ENCODE measurements around the gene KRTAP16-1. TPM values are rescaled to one million over a fixed set of nuclear protein-coding genes. Genes with fewer than 3 reads are reported as not detected.
"Not testable (repeated sequence)": the region's sequence is repeated elsewhere in the genome, so short reads cannot be mapped to it uniquely, and the experiment has no call there.

The KRTAP16-1 gene
- total RNA-seq, 3 donors from 2014 or later, result not detected

- Histone ChIP-seq H3K4me3 (no peak overlapping the region), H3K4me1 (ENCODE audit: low read depth) (no peaks in the 10 kb centered on the region), H3K9me3 (no peaks in the 10 kb centered on the region), H3K36me3 (ENCODE audit: low read depth) (no peaks in the 10 kb centered on the region)
- TF ChIP-seq, protein P1, sequence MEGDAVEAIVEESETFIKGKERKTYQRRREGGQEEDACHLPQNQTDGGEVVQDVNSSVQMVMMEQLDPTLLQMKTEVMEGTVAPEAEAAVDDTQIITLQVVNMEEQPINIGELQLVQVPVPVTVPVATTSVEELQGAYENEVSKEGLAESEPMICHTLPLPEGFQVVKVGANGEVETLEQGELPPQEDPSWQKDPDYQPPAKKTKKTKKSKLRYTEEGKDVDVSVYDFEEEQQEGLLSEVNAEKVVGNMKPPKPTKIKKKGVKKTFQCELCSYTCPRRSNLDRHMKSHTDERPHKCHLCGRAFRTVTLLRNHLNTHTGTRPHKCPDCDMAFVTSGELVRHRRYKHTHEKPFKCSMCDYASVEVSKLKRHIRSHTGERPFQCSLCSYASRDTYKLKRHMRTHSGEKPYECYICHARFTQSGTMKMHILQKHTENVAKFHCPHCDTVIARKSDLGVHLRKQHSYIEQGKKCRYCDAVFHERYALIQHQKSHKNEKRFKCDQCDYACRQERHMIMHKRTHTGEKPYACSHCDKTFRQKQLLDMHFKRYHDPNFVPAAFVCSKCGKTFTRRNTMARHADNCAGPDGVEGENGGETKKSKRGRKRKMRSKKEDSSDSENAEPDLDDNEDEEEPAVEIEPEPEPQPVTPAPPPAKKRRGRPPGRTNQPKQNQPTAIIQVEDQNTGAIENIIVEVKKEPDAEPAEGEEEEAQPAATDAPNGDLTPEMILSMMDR (IDR thresholded peaks at IDR 0.05), result no peak
- intact Hi-C loops (cut with DNase I, micrococcal nuclease), result no loop called here
- ATAC-seq, result no peak
- DNase-seq, result no peak
Measured at GRCh38 chr17:41287050-41287449, 22.1 kb downstream of the KRTAP16-1 start.

- no peak for DNase-seq
- Histone ChIP-seq H3K9me3 (no peaks in the 10 kb centered on the region), H3K36me3 (ENCODE audit: low read depth) (no peaks in the 10 kb centered on the region), H3K4me1 (ENCODE audit: low read depth) (no peaks in the 10 kb centered on the region), H3K4me3 (no peak overlapping the region)
- no peak for ATAC-seq
- TF ChIP-seq, protein P1 (IDR thresholded peaks at IDR 0.05), result no peak
- intact Hi-C loops (cut with DNase I, micrococcal nuclease), result no loop called here
Measured at GRCh38 chr17:41284546-41284945, 24.6 kb downstream of the KRTAP16-1 start.

DNA sequence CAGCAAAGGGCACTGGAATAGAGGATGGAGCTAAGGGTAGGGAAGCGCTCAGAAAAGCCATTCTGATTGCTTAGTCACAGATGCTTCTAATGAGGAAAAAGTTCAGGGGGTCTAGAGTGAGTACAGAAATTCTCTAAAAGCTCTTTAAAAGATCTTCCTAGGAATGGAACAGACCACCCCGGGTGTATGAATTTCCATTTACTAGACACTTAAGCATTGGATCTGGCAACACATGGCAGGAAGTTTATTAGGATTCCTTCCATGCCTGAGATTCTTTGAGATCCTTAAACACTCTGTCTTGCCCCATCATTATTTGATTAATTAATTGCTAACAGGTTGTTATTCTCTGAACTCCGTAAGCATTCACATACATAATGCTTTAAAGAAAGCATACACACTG lies 25.1 kb downstream of the KRTAP16-1 start:
- TF ChIP-seq, protein P1 (IDR thresholded peaks at IDR 0.05), result no peak
- Histone ChIP-seq H3K4me3 (no peak overlapping the region), H3K36me3 (ENCODE audit: low read depth) (no peaks in the 10 kb centered on the region), H3K9me3 (no peaks in the 10 kb centered on the region), H3K4me1 (ENCODE audit: low read depth) (no peaks in the 10 kb centered on the region)
- no peak for ATAC-seq
- intact Hi-C loops (cut with DNase I, micrococcal nuclease), result no loop called here
- DNase-seq, result no peak

DNA sequence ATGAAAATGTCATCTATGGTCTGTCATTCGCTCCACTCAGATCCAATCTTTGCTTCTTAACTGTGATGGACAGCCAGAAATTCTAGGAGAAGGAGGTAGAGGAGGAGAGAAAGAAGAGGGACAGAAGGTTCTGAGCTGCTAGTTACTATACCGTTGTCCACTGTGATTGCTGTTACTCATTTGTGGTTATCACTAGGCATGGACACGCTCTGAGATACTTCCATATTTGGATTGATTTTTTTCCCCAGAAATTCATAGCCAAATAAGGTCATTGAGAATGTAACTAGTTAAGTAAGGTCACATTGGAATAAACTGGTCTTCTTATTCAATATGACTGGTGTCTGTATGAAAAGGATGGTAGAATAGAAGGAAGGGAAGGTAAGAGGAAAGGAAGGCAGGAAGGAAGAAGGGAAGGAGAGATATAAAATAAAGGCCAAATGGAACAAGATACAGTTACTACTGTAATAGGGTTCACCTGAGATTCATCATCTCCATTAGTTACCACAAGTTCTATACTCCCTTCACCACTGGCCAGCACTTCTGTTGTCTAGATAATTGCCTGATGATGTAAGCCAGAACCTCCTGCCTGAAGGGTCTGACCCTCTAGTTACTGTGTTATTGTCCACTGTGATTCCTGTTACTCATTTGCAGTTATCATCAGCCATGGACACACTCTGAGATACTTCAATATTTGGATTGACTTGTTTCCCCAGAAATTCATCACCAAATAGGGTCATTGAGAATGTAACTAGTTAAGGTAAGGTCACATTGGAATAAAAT lies 30.7 kb downstream of the KRTAP16-1 start:
- Histone ChIP-seq H3K4me1 (ENCODE audit: low read depth) (no peaks in the 10 kb centered on the region), H3K4me3 (no peak overlapping the region), H3K9me3 (no peaks in the 10 kb centered on the region), H3K36me3 (ENCODE audit: low read depth) (no peaks in the 10 kb centered on the region)
- intact Hi-C loops (cut with DNase I, micrococcal nuclease), result no loop called here
- no peak for ATAC-seq
- TF ChIP-seq, protein P1 (IDR thresholded peaks at IDR 0.05), result no peak
- no peak for DNase-seq

GRCh38 chr17:41275648-41276190 lies 33.4 kb downstream of the KRTAP16-1 start, which contains the start of gene KRTAP9-7:
KRTAP9-7 (plus strand) TSS chr17:41275698; CDS start chr17:41275698, 0 bp downstream.
- ATAC-seq; H3K4me3 ChIP-seq; H3K9me3 ChIP-seq; intact Hi-C loops (cut with DNase I, micrococcal nuclease); H3K4me1 ChIP-seq (ENCODE audit: low read depth); H3K36me3 ChIP-seq (ENCODE audit: low read depth); DNase-seq: not testable (repeated sequence)

GRCh38 chr17:41271858-41272257 lies 37.3 kb downstream of the KRTAP16-1 start:
- ATAC-seq (no peak), DNase-seq (no peak)
- TF ChIP-seq, protein P1 (IDR thresholded peaks at IDR 0.05), result no peak
- no peak overlapping the region for H3K4me3 ChIP-seq
- H3K9me3 ChIP-seq, result no peaks in the 10 kb centered on the region
- no peaks in the 10 kb centered on the region for H3K36me3 ChIP-seq (ENCODE audit: low read depth)
- intact Hi-C loops (cut with DNase I, micrococcal nuclease), result no loop called here
- H3K4me1 ChIP-seq (ENCODE audit: low read depth), result no peaks in the 10 kb centered on the region

DNA sequence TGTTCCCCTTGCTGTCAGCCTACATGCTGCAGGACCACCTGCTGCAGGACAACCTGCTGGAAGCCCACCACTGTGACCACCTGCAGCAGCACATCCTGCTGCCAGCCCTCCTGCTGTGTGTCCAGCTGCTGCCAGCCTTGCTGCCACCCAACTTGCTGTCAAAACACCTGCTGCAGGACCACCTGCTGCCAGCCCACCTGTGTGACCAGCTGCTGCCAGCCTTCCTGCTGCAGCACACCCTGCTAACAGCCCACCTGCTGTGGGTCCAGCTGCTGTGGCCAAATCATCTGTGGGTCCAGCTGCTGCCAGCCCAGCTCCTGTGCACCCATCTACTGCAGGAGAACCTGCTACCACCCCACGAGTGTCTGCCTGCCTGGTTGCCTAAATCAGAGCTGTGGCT lies 37.8 kb downstream of the KRTAP16-1 start:
- H3K4me1 ChIP-seq (ENCODE audit: low read depth); ATAC-seq; H3K4me3 ChIP-seq; intact Hi-C loops (cut with DNase I, micrococcal nuclease); DNase-seq; H3K9me3 ChIP-seq; H3K36me3 ChIP-seq (ENCODE audit: low read depth): not testable (repeated sequence)

All from mucosa of descending colon (tissue), 3 donors.